Stimulated activated CD8-positive, alpha-beta memory T cell treated with anti-CD3 and anti-CD28 coated beads, Interleukin-15, amount 100 ng/mL, for 24 hours (primary cell): Measurements from ENCODE around the gene MRPS27.

Experiments
- DNase-seq: peaks from one replicate; pipeline ENCODE4 v3.0.0-alpha.2; 2020; ENCODE audit warnings: low read depth

The MRPS27 gene

GRCh38 chr5:72319976-72320752 lies at the start of gene MRPS27, which contains the start of gene PTCD2:
Gene MRPS27 (minus strand): TSS chr5:72320240. CDS start chr5:72320221, 19 bp downstream.
Gene PTCD2 (plus strand): TSS chr5:72320373. CDS start chr5:72320383, 10 bp downstream.
- DNase-seq, result peak; percentile 66

- no peak for DNase-seq
Measured at GRCh38 chr5:72369711-72370110, 49.7 kb upstream of the MRPS27 start.

GRCh38 chr5:72369301-72369700 lies 49.3 kb upstream of the MRPS27 start:
- no peak for DNase-seq

GRCh38 chr5:72368271-72368670 lies 48.2 kb upstream of the MRPS27 start:
- no peak for DNase-seq

GRCh38 chr5:72366324-72366976 lies 46.4 kb upstream of the MRPS27 start:
- no peak for DNase-seq

- DNase-seq, result no peak
Measured at GRCh38 chr5:72364951-72365350, 44.9 kb upstream of the MRPS27 start.

GRCh38 chr5:72364171-72364570 lies 44.1 kb upstream of the MRPS27 start:
- no peak for DNase-seq

GRCh38 chr5:72363166-72363802 lies 43.2 kb upstream of the MRPS27 start:
- no peak for DNase-seq

- DNase-seq, result no peak
Measured at GRCh38 chr5:72359886-72360285, 39.8 kb upstream of the MRPS27 start.

GRCh38 chr5:72358925-72359324 lies 38.9 kb upstream of the MRPS27 start:
- DNase-seq, result no peak

GRCh38 chr5:72356361-72356760 lies 36.3 kb upstream of the MRPS27 start:
- DNase-seq, result no peak

- no peak for DNase-seq
Measured at GRCh38 chr5:72355706-72356299, 35.8 kb upstream of the MRPS27 start.

- no peak for DNase-seq
Measured at GRCh38 chr5:72353046-72353445, 33.0 kb upstream of the MRPS27 start.

GRCh38 chr5:72352616-72353015 lies 32.6 kb upstream of the MRPS27 start:
- DNase-seq, result no peak

GRCh38 chr5:72351376-72351775 lies 31.3 kb upstream of the MRPS27 start:
- no peak for DNase-seq

- DNase-seq, result no peak
Measured at GRCh38 chr5:72347801-72348308, 27.8 kb upstream of the MRPS27 start.

- no peak for DNase-seq
Measured at GRCh38 chr5:72346398-72346797, 26.4 kb upstream of the MRPS27 start.

- DNase-seq, result no peak
Measured at GRCh38 chr5:72338689-72339209, 18.7 kb upstream of the MRPS27 start.

- no peak for DNase-seq
Measured at GRCh38 chr5:72337159-72337558, 17.1 kb upstream of the MRPS27 start.

GRCh38 chr5:72330712-72331111 lies 10.7 kb upstream of the MRPS27 start:
- DNase-seq, result no peak

GRCh38 chr5:72328172-72328571 lies 8.1 kb upstream of the MRPS27 start:
- no peak for DNase-seq

GRCh38 chr5:72326306-72326649 lies 6.2 kb upstream of the MRPS27 start:
- DNase-seq, result no peak
